ENCODE results near the gene KRTAP5-7. TPM values are rescaled to one million over a fixed set of nuclear protein-coding genes. Genes with fewer than 3 reads are reported as not detected.

Gene KRTAP5-7
- total RNA-seq, 4 donors from 2014 or later: not detected

- H3K4me3 ChIP-seq: no peak overlapping the region
- no peak overlapping the region for H3K27ac ChIP-seq (replicated peaks in 1 of 4)
- no peak for TF ChIP-seq POLR2AphosphoS5 (IDR thresholded peaks at IDR 0.05)
- no peak for DNase-seq (ENCODE audit: extremely low spot score)
- H3K4me1 ChIP-seq: no peaks in the 10 kb centered on the region
- no peaks in the 10 kb centered on the region for H3K27me3 ChIP-seq
- intact Hi-C loops (cut with DNase I): no loop called here
- 97% methylated on average over 7 of the region's 18 CpGs for WGBS
- peaks cover 81 to 97% (median 94%) of the 10 kb centered on the region in 4 donors for H3K36me3 ChIP-seq
- H3K9me3 ChIP-seq: no peaks in the 10 kb centered on the region
These were observed 44.9 kb upstream of the KRTAP5-7 start for GRCh38 chr11:71482216-71482615.

GRCh38 chr11:71482746-71483364, 44.2 kb upstream of the KRTAP5-7 start:
- Histone ChIP-seq H3K27ac (replicated peaks in 1 of 4) (no peak overlapping the region), H3K36me3 (peaks cover 76 to 93% (median 87%) of the 10 kb centered on the region in 4 donors), H3K4me3 (no peak overlapping the region), H3K27me3 (no peaks in the 10 kb centered on the region), H3K4me1 (no peaks in the 10 kb centered on the region), H3K9me3 (no peaks in the 10 kb centered on the region)
- intact Hi-C loops (cut with DNase I): no loop called here
- DNase-seq (ENCODE audit: extremely low spot score): no peak
- 98% methylated on average over 13 of the region's 13 CpGs for WGBS
- no peak for TF ChIP-seq CTCF (IDR thresholded peaks at IDR 0.05)
- no peak for TF ChIP-seq POLR2A (IDR thresholded peaks at IDR 0.05; ENCODE audit: low read depth)
- TF ChIP-seq POLR2AphosphoS5 (IDR thresholded peaks at IDR 0.05): no peak
- no peak for TF ChIP-seq EP300 (IDR thresholded peaks at IDR 0.05)

- Histone ChIP-seq H3K36me3 (peaks cover 68 to 91% (median 80%) of the 10 kb centered on the region in 4 donors), H3K27ac (replicated peaks in 1 of 4) (no peak overlapping the region), H3K4me3 (no peak overlapping the region), H3K9me3 (no peaks in the 10 kb centered on the region), H3K27me3 (no peaks in the 10 kb centered on the region), H3K4me1 (no peaks in the 10 kb centered on the region)
- intact Hi-C loops (cut with DNase I): no loop called here
- no peak for DNase-seq (ENCODE audit: extremely low spot score)
- TF ChIP-seq EP300 (IDR thresholded peaks at IDR 0.05) (no peak), POLR2A (IDR thresholded peaks at IDR 0.05; ENCODE audit: low read depth) (no peak), CTCF (IDR thresholded peaks at IDR 0.05) (no peak), POLR2AphosphoS5 (IDR thresholded peaks at IDR 0.05) (no peak)
- 95% methylated on average over 6 of the region's 6 CpGs for WGBS
These were observed 43.4 kb upstream of the KRTAP5-7 start for GRCh38 chr11:71483692-71484091.

- WGBS: 92% methylated on average over 23 of the region's 23 CpGs
- Histone ChIP-seq H3K4me1 (no peaks in the 10 kb centered on the region), H3K27ac (replicated peaks in 1 of 4) (no peak overlapping the region), H3K27me3 (no peaks in the 10 kb centered on the region), H3K4me3 (no peak overlapping the region), H3K9me3 (no peaks in the 10 kb centered on the region), H3K36me3 (peaks cover 63 to 86% (median 76%) of the 10 kb centered on the region in 4 donors)
- no peak for TF ChIP-seq POLR2A (IDR thresholded peaks at IDR 0.05; ENCODE audit: low read depth)
- TF ChIP-seq POLR2AphosphoS5 (IDR thresholded peaks at IDR 0.05): no peak
- TF ChIP-seq EP300 (IDR thresholded peaks at IDR 0.05): no peak
- no peak for DNase-seq (ENCODE audit: extremely low spot score)
- intact Hi-C loops (cut with DNase I): no loop called here
These were observed 42.6 kb upstream of the KRTAP5-7 start for GRCh38 chr11:71484248-71485062.

- Histone ChIP-seq H3K4me1 (no peaks in the 10 kb centered on the region), H3K4me3 (no peak overlapping the region), H3K27me3 (no peaks in the 10 kb centered on the region), H3K9me3 (no peaks in the 10 kb centered on the region), H3K27ac (replicated peaks in 1 of 4) (no peak overlapping the region), H3K36me3 (peaks cover 57 to 86% (median 75%) of the 10 kb centered on the region in 4 donors)
- WGBS: 91% methylated on average over 4 of the region's 6 CpGs
- intact Hi-C loops (cut with DNase I): no loop called here
- DNase-seq (ENCODE audit: extremely low spot score): no peak
- TF ChIP-seq POLR2A (IDR thresholded peaks at IDR 0.05; ENCODE audit: low read depth): no peak
- no peak for TF ChIP-seq POLR2AphosphoS5 (IDR thresholded peaks at IDR 0.05)
- TF ChIP-seq EP300 (IDR thresholded peaks at IDR 0.05): no peak
- no peak for TF ChIP-seq CTCF (IDR thresholded peaks at IDR 0.05)
These were observed 42.0 kb upstream of the KRTAP5-7 start for GRCh38 chr11:71485063-71485399.

All from esophagus muscularis mucosa (tissue), 4 donors.